ENCODE results near the gene RALGPS1. TPM values are rescaled to one million over a fixed set of nuclear protein-coding genes. Genes with fewer than 3 reads are reported as not detected.

RALGPS1 gene
- total RNA-seq, 1 experiment from 2014 or later: 18.6 TPM

DNA sequence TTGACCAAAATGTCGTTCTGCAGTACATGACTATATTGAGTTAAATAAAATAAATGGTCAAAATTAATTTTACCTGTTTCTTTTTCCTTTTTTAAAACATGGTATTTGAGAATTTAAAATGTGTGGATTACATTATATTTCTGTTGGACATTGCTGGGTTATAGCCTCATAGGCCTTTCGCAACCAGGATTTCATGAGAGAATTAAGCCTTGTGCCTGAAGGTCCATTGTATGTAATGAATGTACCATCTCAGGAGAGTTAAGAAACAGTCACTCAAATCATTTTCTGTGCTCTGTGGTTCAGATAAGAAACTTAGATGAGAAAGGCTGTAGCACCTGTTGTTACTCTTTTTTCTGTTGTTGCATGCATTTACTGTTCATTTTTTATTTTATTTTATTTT is 104.4 kb downstream of the RALGPS1 start:
- Histone ChIP-seq H2AFZ (ENCODE audit: low read length) (no peak overlapping the region), H2AK5ac (ENCODE audit: insufficient read length, low read length) (no peak overlapping the region), H3K4me1 (ENCODE audit: insufficient read depth, low read length) (no peaks in the 10 kb centered on the region), H3T11ph (ENCODE audit: low read length) (no peak overlapping the region), H3K4me2 (ENCODE audit: insufficient read depth, insufficient read length, low read length) (no peak overlapping the region), H2BK120ac (ENCODE audit: low read depth, low read length, poor library complexity, severe bottlenecking) (no peak overlapping the region), H3K79me2 (ENCODE audit: insufficient read depth, low read length) (no peaks in the 10 kb centered on the region; the same call in 1 of the 2 replicates), H2BK5ac (ENCODE audit: insufficient read length, low read length) (no peak overlapping the region), H3K9me3 (ENCODE audit: control insufficient read depth, low read depth, low read length) (no peaks in the 10 kb centered on the region), H4K91ac (ENCODE audit: insufficient read length, low read depth, low read length) (no peak overlapping the region), H3K27ac (ENCODE audit: insufficient read length, low read depth, low read length) (no peak overlapping the region), H3K27me3 (ENCODE audit: insufficient read depth, low read length) (no peaks in the 10 kb centered on the region), H3K18ac (ENCODE audit: insufficient read length, low read depth, low read length) (no peak overlapping the region), H3K56ac (ENCODE audit: insufficient read length, low read depth, low read length) (no peak overlapping the region), H3K23ac (ENCODE audit: insufficient read length, low read depth, low read length) (no peak overlapping the region), H2BK12ac (ENCODE audit: insufficient read length, low read depth, low read length) (no peak overlapping the region), H4K5ac (ENCODE audit: insufficient read length, low read depth, low read length) (no peak overlapping the region), H2BK20ac (ENCODE audit: low read depth, low read length, poor library complexity, severe bottlenecking) (no peak overlapping the region), H3K23me2 (ENCODE audit: insufficient read length, low read depth, low read length, poor library complexity, severe bottlenecking) (no peaks in the 10 kb centered on the region), H4K20me1 (ENCODE audit: control insufficient read depth, insufficient read depth, insufficient read length) (no peaks in the 10 kb centered on the region), H4K8ac (replicated peaks; ENCODE audit: insufficient read length, low read depth, low read length) (no peak overlapping the region), H3K9ac (ENCODE audit: extremely low read depth, insufficient read length, low read length) (no peak overlapping the region), H3K4ac (ENCODE audit: low read depth, low read length) (no peak overlapping the region), H3K14ac (ENCODE audit: insufficient read depth, low read length) (no peak overlapping the region), H3K79me1 (ENCODE audit: insufficient read depth, low read depth, low read length, poor library complexity, severe bottlenecking) (no peaks in the 10 kb centered on the region), H2BK15ac (ENCODE audit: low read depth, low read length) (no peak overlapping the region)
- H3K36me3 Mint-ChIP-seq (ENCODE audit: insufficient read depth in 1 of 3, low read depth in 3 of 3): no peaks in the 10 kb centered on the region
- H3K27ac Mint-ChIP-seq: no peak overlapping the region
- no peaks in the 10 kb centered on the region for H3K9me3 Mint-ChIP-seq
- no peak for DNase-seq
- TF ChIP-seq, protein P1, sequence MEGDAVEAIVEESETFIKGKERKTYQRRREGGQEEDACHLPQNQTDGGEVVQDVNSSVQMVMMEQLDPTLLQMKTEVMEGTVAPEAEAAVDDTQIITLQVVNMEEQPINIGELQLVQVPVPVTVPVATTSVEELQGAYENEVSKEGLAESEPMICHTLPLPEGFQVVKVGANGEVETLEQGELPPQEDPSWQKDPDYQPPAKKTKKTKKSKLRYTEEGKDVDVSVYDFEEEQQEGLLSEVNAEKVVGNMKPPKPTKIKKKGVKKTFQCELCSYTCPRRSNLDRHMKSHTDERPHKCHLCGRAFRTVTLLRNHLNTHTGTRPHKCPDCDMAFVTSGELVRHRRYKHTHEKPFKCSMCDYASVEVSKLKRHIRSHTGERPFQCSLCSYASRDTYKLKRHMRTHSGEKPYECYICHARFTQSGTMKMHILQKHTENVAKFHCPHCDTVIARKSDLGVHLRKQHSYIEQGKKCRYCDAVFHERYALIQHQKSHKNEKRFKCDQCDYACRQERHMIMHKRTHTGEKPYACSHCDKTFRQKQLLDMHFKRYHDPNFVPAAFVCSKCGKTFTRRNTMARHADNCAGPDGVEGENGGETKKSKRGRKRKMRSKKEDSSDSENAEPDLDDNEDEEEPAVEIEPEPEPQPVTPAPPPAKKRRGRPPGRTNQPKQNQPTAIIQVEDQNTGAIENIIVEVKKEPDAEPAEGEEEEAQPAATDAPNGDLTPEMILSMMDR (conservative IDR thresholded peaks at IDR 0.05): no peak
- H3K4me1 Mint-ChIP-seq: peaks cover 10 to 12% of the 10 kb centered on the region in 2 experiments
- H3K27me3 Mint-ChIP-seq (ENCODE audit: low read depth): no peaks in the 10 kb centered on the region
- WGBS (ENCODE audit: extremely low coverage, insufficient read length, low lambda C conversion rate): no CpG with 5 or more reads among the region's 2 CpGs
- no peak overlapping the region for H3K4me3 Mint-ChIP-seq

Measured in H9 (cell line).